AG09319 (cell line): ENCODE measurements around the gene SLC24A3.

Experiments
- DNase-seq: peaks from one replicate; pipeline ENCODE4 v3.0.0-alpha.2; 2010; ENCODE audit warnings: low read depth; ENCODE audit errors: extremely low read depth
- CTCF ChIP-seq: IDR thresholded peaks from 2 replicates; pipeline ENCODE4 v1.5.1; 2011; ENCODE audit warnings: low read depth, mild to moderate bottlenecking, inconsistent platforms, low read length, moderate library complexity

The SLC24A3 gene

GRCh38 chr20:19423097-19423899, 210.9 kb downstream of the SLC24A3 start:
- no peak for DNase-seq
- no peak for TF ChIP-seq CTCF

GRCh38 chr20:19423900-19424620, 211.6 kb downstream of the SLC24A3 start:
- TF ChIP-seq CTCF = no peak
- no peak for DNase-seq

- TF ChIP-seq CTCF = no peak
- DNase-seq = no peak
Measured at GRCh38 chr20:19426356-19426755, 213.9 kb downstream of the SLC24A3 start.

- no peak for TF ChIP-seq CTCF
Measured at GRCh38 chr20:19427480-19427879, 215.0 kb downstream of the SLC24A3 start.

GRCh38 chr20:19427913-19428312, 215.5 kb downstream of the SLC24A3 start:
- TF ChIP-seq CTCF = no peak
- DNase-seq = no peak

More at GRCh38 chr20:19427480-19427879, 215.0 kb downstream of the SLC24A3 start:
- no peak for DNase-seq

GRCh38 chr20:19428324-19428723, 215.9 kb downstream of the SLC24A3 start:
- TF ChIP-seq CTCF = no peak
- no peak for DNase-seq

- TF ChIP-seq CTCF = no peak
- DNase-seq = no peak
Measured at GRCh38 chr20:19429538-19429937, 217.1 kb downstream of the SLC24A3 start.
